Measurements from ENCODE around the gene TCEANC.
"Not testable (repeated sequence)": the region's sequence is repeated elsewhere in the genome, so short reads cannot be mapped to it uniquely, and the experiment has no call there.

The TCEANC gene

GRCh38 chrX:13652850-13653693, at the start of gene TCEANC:
TSS of gene TCEANC (plus strand) at chrX:13653141. CDS start at chrX:13662509, 9,368 bp downstream.
- peak within 1 kb of the TSS; percentile 67 to 74 for H3K4me3 ChIP-seq (ENCODE audit: low read depth in 1 of 2, low read length in 2 of 2)
- no peaks in the 10 kb centered on the region for H3K27me3 ChIP-seq (ENCODE audit: low read depth, low read length)
- H3K9me3 ChIP-seq (ENCODE audit: control insufficient read depth in 1 of 2, low read length in 2 of 2), result no peaks in the 10 kb centered on the region
- peaks cover 0 to 3% of the 10 kb centered on the region in 2 donors for H3K36me3 ChIP-seq (ENCODE audit: control insufficient read depth in 1 of 2, insufficient read depth in 2 of 2, low read length in 2 of 2)
- H3K4me1 ChIP-seq (ENCODE audit: control insufficient read depth in 1 of 2, insufficient read depth in 2 of 2, low read length in 2 of 2), result peaks cover 0 to 11% of the 10 kb centered on the region in 2 donors
- peak within 1 kb of the TSS; percentile 91 for H3K27ac ChIP-seq (ENCODE audit: low read length)

- H3K27ac ChIP-seq (ENCODE audit: low read length), result no peak overlapping the region
- H3K4me3 ChIP-seq (ENCODE audit: low read depth in 1 of 2, low read length in 2 of 2), result no peak overlapping the region
- no peaks in the 10 kb centered on the region for H3K9me3 ChIP-seq (ENCODE audit: control insufficient read depth in 1 of 2, low read length in 2 of 2)
- no peaks in the 10 kb centered on the region for H3K27me3 ChIP-seq (ENCODE audit: low read depth, low read length)
- no peaks in the 10 kb centered on the region for H3K36me3 ChIP-seq (ENCODE audit: control insufficient read depth in 1 of 2, insufficient read depth in 2 of 2, low read length in 2 of 2)
- no peaks in the 10 kb centered on the region for H3K4me1 ChIP-seq (ENCODE audit: control insufficient read depth in 1 of 2, insufficient read depth in 2 of 2, low read length in 2 of 2)
Observed at GRCh38 chrX:13605611-13606010, 47.3 kb upstream of the TCEANC start.

GRCh38 chrX:13607331-13607995, 45.5 kb upstream of the TCEANC start:
- Histone ChIP-seq H3K36me3 (ENCODE audit: control insufficient read depth in 1 of 2, insufficient read depth in 2 of 2, low read length in 2 of 2) (no peaks in the 10 kb centered on the region), H3K4me1 (ENCODE audit: control insufficient read depth in 1 of 2, insufficient read depth in 2 of 2, low read length in 2 of 2) (no peaks in the 10 kb centered on the region), H3K27me3 (ENCODE audit: low read depth, low read length) (no peaks in the 10 kb centered on the region), H3K9me3 (ENCODE audit: control insufficient read depth in 1 of 2, low read length in 2 of 2) (no peaks in the 10 kb centered on the region), H3K4me3 (ENCODE audit: low read depth in 1 of 2, low read length in 2 of 2) (no peak overlapping the region), H3K27ac (ENCODE audit: low read length) (no peak overlapping the region)

GRCh38 chrX:13607996-13608365, 45.0 kb upstream of the TCEANC start:
- H3K4me1 ChIP-seq (ENCODE audit: control insufficient read depth in 1 of 2, insufficient read depth in 2 of 2, low read length in 2 of 2), result no peaks in the 10 kb centered on the region
- H3K4me3 ChIP-seq (ENCODE audit: low read depth in 1 of 2, low read length in 2 of 2), result no peak overlapping the region
- H3K27ac ChIP-seq (ENCODE audit: low read length), result no peak overlapping the region
- H3K27me3 ChIP-seq (ENCODE audit: low read depth, low read length), result no peaks in the 10 kb centered on the region
- H3K9me3 ChIP-seq (ENCODE audit: control insufficient read depth in 1 of 2, low read length in 2 of 2), result no peaks in the 10 kb centered on the region
- H3K36me3 ChIP-seq (ENCODE audit: control insufficient read depth in 1 of 2, insufficient read depth in 2 of 2, low read length in 2 of 2), result no peaks in the 10 kb centered on the region

- no peak overlapping the region for H3K27ac ChIP-seq (ENCODE audit: low read length)
- no peaks in the 10 kb centered on the region for H3K36me3 ChIP-seq (ENCODE audit: control insufficient read depth in 1 of 2, insufficient read depth in 2 of 2, low read length in 2 of 2)
- no peaks in the 10 kb centered on the region for H3K4me1 ChIP-seq (ENCODE audit: control insufficient read depth in 1 of 2, insufficient read depth in 2 of 2, low read length in 2 of 2)
- H3K9me3 ChIP-seq (ENCODE audit: control insufficient read depth in 1 of 2, low read length in 2 of 2), result no peaks in the 10 kb centered on the region
- H3K27me3 ChIP-seq (ENCODE audit: low read depth, low read length), result no peaks in the 10 kb centered on the region
- no peak overlapping the region for H3K4me3 ChIP-seq (ENCODE audit: low read depth in 1 of 2, low read length in 2 of 2)
Observed at GRCh38 chrX:13614154-13614553, 38.8 kb upstream of the TCEANC start.

- no peaks in the 10 kb centered on the region for H3K4me1 ChIP-seq (ENCODE audit: control insufficient read depth in 1 of 2, insufficient read depth in 2 of 2, low read length in 2 of 2)
- no peaks in the 10 kb centered on the region for H3K36me3 ChIP-seq (ENCODE audit: control insufficient read depth in 1 of 2, insufficient read depth in 2 of 2, low read length in 2 of 2)
- no peaks in the 10 kb centered on the region for H3K9me3 ChIP-seq (ENCODE audit: control insufficient read depth in 1 of 2, low read length in 2 of 2)
- H3K27me3 ChIP-seq (ENCODE audit: low read depth, low read length), result no peaks in the 10 kb centered on the region
- no peak overlapping the region for H3K4me3 ChIP-seq (ENCODE audit: low read depth in 1 of 2, low read length in 2 of 2)
- H3K27ac ChIP-seq (ENCODE audit: low read length), result no peak overlapping the region
Observed at GRCh38 chrX:13620207-13620606, 32.7 kb upstream of the TCEANC start.

- Histone ChIP-seq H3K4me3 (ENCODE audit: low read depth in 1 of 2, low read length in 2 of 2) (no peak overlapping the region), H3K9me3 (ENCODE audit: control insufficient read depth in 1 of 2, low read length in 2 of 2) (no peaks in the 10 kb centered on the region), H3K4me1 (ENCODE audit: control insufficient read depth in 1 of 2, insufficient read depth in 2 of 2, low read length in 2 of 2) (no peaks in the 10 kb centered on the region), H3K27me3 (ENCODE audit: low read depth, low read length) (no peaks in the 10 kb centered on the region), H3K36me3 (ENCODE audit: control insufficient read depth in 1 of 2, insufficient read depth in 2 of 2, low read length in 2 of 2) (no peaks in the 10 kb centered on the region), H3K27ac (ENCODE audit: low read length) (no peak overlapping the region)
Observed at GRCh38 chrX:13622401-13622964, 30.5 kb upstream of the TCEANC start.

- no peaks in the 10 kb centered on the region for H3K36me3 ChIP-seq (ENCODE audit: control insufficient read depth in 1 of 2, insufficient read depth in 2 of 2, low read length in 2 of 2)
- H3K4me3 ChIP-seq (ENCODE audit: low read depth in 1 of 2, low read length in 2 of 2), result no peak overlapping the region
- H3K27me3 ChIP-seq (ENCODE audit: low read depth, low read length), result no peaks in the 10 kb centered on the region
- H3K4me1 ChIP-seq (ENCODE audit: control insufficient read depth in 1 of 2, insufficient read depth in 2 of 2, low read length in 2 of 2), result no peaks in the 10 kb centered on the region
- peaks cover 0 to 3% of the 10 kb centered on the region in 2 donors for H3K9me3 ChIP-seq (ENCODE audit: control insufficient read depth in 1 of 2, low read length in 2 of 2)
- no peak overlapping the region for H3K27ac ChIP-seq (ENCODE audit: low read length)
Observed at GRCh38 chrX:13627306-13627705, 25.6 kb upstream of the TCEANC start.

- H3K4me1 ChIP-seq (ENCODE audit: control insufficient read depth in 1 of 2, insufficient read depth in 2 of 2, low read length in 2 of 2); H3K36me3 ChIP-seq (ENCODE audit: control insufficient read depth in 1 of 2, insufficient read depth in 2 of 2, low read length in 2 of 2); H3K9me3 ChIP-seq (ENCODE audit: control insufficient read depth in 1 of 2, low read length in 2 of 2); H3K27ac ChIP-seq (ENCODE audit: low read length); H3K27me3 ChIP-seq (ENCODE audit: low read depth, low read length); H3K4me3 ChIP-seq (ENCODE audit: low read depth in 1 of 2, low read length in 2 of 2): not testable (repeated sequence)
Observed at GRCh38 chrX:13637224-13637623, 15.7 kb upstream of the TCEANC start.

GRCh38 chrX:13638021-13638420, 14.9 kb upstream of the TCEANC start:
- Histone ChIP-seq H3K4me1 (ENCODE audit: control insufficient read depth in 1 of 2, insufficient read depth in 2 of 2, low read length in 2 of 2) (no peaks in the 10 kb centered on the region), H3K4me3 (ENCODE audit: low read depth in 1 of 2, low read length in 2 of 2) (no peak overlapping the region), H3K27ac (ENCODE audit: low read length) (no peak overlapping the region), H3K36me3 (ENCODE audit: control insufficient read depth in 1 of 2, insufficient read depth in 2 of 2, low read length in 2 of 2) (no peaks in the 10 kb centered on the region), H3K9me3 (ENCODE audit: control insufficient read depth in 1 of 2, low read length in 2 of 2) (no peaks in the 10 kb centered on the region), H3K27me3 (ENCODE audit: low read depth, low read length) (no peaks in the 10 kb centered on the region)

GRCh38 chrX:13638826-13639225, 14.1 kb upstream of the TCEANC start:
- Histone ChIP-seq H3K4me3 (ENCODE audit: low read depth in 1 of 2, low read length in 2 of 2) (no peak overlapping the region), H3K27ac (ENCODE audit: low read length) (no peak overlapping the region), H3K27me3 (ENCODE audit: low read depth, low read length) (no peaks in the 10 kb centered on the region), H3K4me1 (ENCODE audit: control insufficient read depth in 1 of 2, insufficient read depth in 2 of 2, low read length in 2 of 2) (no peaks in the 10 kb centered on the region), H3K36me3 (ENCODE audit: control insufficient read depth in 1 of 2, insufficient read depth in 2 of 2, low read length in 2 of 2) (no peaks in the 10 kb centered on the region), H3K9me3 (ENCODE audit: control insufficient read depth in 1 of 2, low read length in 2 of 2) (no peaks in the 10 kb centered on the region)
